Stimulated activated CD4-positive, alpha-beta T cell treated with anti-CD3 and anti-CD28 coated beads, Interleukin-2, amount 100 ng/mL, for 48 hours (primary cell): Measurements from ENCODE around the gene FCRL4.
"Not testable (repeated sequence)": the region's sequence is repeated elsewhere in the genome, so short reads cannot be mapped to it uniquely, and the experiment has no call there.

Experiments
- DNase-seq, 2 donors: peaks; one replicate each; pipeline ENCODE4 v3.0.0-alpha.2; 2020

Gene FCRL4

DNA sequence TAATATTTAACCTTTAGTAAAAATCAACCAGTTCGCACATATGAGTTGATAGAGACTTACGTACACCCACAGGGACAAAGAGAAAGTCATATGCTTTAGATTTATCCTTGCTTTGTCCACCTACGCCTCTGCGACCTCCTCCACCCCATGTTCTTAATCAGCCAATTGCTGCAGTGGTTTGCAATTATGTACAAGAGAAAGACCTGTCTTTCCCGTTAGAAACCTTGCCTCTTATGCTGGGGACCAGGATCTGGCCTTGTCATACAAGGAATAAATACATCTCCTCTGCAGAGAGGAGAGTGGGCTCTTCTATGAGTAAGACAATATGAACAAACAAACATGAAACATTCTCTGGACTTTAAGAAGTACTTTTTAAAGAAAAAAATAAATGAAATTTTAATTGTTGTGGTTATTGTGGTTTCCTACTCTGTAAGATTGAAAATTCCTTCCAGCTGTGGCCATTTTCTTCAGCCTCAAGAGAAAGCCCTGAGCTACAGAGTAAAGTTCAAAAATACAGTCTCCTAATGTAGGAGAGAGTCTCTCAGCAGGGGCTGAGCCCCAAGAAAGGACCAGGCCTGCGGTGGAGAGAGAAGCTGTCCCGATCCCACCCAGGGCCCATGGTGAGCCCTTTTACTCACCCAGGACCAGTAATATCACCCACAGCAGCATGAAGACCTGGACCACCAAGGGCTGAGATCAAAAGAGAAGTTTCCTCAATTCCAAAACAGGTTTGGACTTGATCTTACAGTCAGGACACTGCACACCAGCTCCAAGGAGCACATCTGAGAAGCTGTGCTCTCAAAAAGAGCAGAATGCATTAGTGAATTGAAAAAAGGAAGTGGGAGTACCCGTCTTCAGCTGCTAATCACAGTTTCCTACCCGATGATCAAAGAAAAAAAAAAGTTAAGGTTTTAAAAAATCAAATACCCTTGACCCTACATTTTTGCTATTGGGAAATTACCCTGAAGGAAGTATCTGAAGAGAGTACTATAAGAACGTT, 45.9 kb downstream of the FCRL4 start, which contains the start of gene FCRL5:
Gene FCRL5 (minus strand): TSS at position 822 of the 1,000 bp plus-strand sequence. CDS start 153 bp downstream, at position 669.
- DNase-seq: no peak

DNA sequence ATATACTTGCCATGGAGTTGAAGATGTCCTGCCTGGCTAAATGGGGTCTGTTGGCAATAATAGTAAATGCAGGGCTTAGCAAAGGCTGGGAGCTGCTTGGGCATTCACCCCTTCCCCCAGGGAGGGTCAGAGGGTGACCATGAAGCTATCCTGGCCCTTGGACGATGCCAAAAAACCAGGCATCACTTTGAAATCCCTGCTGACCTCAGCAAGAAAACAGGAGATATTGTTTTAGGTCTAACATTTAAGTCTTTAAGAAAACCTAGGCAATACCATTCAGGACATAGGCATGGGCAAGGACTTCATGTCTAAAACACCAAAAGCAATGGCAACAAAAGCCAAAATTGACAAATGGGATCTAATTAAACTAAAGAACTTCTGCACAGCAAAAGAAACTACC, 49.8 kb downstream of the FCRL4 start:
- DNase-seq: not testable (repeated sequence)

DNA sequence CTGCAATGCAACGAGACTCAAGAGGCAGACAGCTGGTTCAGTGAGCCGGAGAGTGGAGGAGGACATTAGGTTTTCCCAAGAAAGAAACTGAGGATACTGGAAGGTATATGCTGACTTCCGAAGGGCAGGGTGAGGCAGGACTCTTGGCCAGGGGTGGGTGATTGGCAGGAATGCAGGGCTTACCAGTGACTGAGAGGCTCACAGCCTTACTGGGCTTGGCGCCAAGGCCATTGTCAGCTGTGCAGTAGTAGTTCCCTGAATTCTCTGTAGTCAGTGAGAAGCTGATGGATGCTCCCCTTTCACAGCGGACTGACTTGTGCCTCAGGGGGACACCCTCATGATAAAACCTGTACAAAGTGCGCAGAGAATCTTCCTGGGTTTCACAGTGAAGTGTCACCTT, 55.2 kb downstream of the FCRL4 start:
- DNase-seq: no peak

DNA sequence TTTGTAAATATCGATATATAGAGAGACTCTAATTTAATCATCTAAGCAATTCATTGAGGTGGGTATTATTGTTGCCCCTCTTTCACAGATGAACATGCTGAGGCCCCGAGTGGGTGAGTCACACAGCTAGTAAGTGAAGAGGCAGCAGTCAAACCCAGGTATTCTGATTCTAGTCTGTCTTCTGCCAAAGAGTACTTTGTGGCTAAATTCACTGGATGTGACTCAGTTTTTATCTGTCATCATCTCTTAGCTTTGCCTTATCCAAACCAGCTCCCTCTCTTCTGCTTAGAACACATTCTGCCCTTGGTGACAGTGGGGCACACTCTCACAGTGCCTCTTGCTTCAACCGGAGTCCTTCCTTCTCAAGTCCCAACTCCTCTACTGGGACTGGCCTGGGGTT, 57.0 kb downstream of the FCRL4 start:
- no peak for DNase-seq

DNA sequence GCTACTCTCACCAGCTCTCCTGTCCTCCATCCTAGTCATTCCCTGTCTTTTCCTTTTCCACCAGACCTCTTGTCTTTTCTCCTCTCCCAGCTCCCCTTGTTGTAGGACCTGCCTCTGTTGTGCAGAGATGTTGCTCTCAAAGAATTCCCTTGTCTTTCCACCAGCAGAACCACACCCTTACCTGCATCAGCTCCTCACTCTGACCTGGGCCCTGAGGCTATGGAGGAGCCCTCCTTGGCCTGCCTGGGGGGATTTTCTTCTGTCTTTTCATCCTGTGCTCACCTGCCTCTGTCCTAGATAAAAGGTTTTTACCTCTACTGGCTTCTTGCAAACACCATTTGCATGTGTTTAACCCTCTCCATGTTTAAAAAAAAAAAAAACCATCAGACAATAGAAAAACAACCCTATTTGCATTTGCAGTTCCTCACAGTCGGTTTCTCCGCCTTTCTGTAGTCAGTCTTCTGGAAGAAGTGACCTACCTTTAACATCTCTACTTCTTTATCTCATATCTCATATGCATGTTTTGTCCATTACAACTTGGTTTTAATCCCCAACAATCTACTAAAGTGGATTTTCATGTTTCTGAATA, 57.6 kb downstream of the FCRL4 start:
- no peak for DNase-seq

DNA sequence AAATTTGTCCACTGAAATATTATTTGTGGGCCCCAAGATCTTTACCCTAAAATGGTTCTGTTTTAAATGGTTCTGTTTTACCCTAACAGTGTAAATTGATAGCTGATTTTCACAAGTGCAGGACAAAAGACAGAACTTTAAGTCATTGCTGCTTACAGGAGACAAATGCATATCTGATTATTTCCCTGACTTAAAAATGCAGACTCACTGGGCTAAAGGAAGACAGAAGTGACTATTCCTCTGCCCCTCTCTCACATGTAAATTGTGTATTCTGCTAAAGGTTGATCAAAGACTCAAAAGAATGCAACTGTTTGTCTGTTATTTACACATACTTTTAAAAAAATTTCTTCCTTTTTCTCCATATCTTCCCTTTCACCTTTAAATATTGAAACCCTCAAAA, 58.3 kb downstream of the FCRL4 start:
- no peak for DNase-seq

DNA sequence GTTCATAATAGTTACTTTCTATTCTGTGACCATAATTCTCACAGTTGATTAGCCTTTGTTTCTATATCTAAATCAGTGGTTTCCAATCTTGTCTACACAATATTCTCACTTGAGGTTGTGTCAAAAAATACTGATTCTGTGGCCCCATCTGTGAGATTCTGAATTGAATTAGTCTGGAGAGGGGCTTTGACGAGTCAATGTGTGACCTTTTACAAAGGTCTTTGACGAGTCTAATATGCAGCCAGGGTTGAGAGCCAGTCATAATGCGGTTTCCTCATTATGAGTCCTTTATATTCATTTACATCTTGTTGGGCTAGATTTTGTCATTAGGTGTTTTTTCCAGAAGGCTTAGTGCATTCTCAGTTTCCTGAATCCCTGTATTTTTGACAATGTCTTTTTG, 65.3 kb downstream of the FCRL4 start:
- DNase-seq: no peak

DNA sequence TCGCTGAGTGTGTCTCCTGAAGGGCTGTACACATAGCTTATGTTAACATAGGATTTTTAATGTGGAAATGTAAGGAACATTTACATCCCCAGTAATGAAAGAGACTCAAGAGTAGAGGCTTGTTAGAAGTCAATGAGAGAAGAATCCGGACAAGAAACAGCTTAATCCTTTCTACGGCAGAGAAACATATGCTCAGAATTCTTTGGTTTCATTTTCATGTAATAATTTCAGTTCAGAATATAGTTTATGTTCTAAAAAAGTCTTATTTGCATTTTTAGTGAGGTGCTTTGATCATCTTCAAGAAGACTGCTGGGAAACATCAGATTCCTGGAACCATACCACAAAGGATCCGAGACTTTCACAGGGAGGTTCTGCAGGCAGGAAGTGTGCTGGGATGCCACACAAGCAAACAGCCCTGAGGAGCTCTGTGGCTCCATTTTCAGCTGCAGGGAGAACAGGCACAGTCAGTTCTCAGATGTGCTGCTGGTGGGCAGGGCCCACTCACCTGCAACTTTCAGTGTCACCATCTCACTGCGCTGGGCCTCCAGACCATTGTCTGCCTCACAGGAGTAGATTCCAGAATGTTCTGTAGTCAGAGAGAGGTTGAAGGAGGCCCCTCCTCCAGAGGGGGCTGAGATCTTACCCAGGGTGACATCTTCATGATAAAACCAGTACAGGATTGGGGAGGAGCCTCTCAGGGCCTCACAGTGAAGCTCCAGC, 74.0 kb downstream of the FCRL4 start:
- DNase-seq: no peak
